ENCODE measurements around the gene AZI2.
A peak's percentile ranks its signal among the peaks of the same experiment; 100 is the strongest.

Gene AZI2

GRCh38 chr3:28300345-28300962 is 48.2 kb downstream of the AZI2 start:
- DNase-seq, result no peak

- DNase-seq, result no peak
These were observed 48.9 kb downstream of the AZI2 start for GRCh38 chr3:28299705-28300104.

GRCh38 chr3:28295898-28296490 is 52.6 kb downstream of the AZI2 start:
- DNase-seq, result no peak

GRCh38 chr3:28294667-28295413 is 53.8 kb downstream of the AZI2 start:
- no peak for DNase-seq

GRCh38 chr3:28292622-28293021 is 56.0 kb downstream of the AZI2 start:
- no peak for DNase-seq

- DNase-seq, result no peak
These were observed 57.0 kb downstream of the AZI2 start for GRCh38 chr3:28291577-28291976.

- DNase-seq, result no peak
These were observed 57.7 kb downstream of the AZI2 start for GRCh38 chr3:28290863-28291300.

GRCh38 chr3:28287046-28287445 is 61.6 kb downstream of the AZI2 start:
- DNase-seq, result no peak

- DNase-seq, result peak; percentile 2
These were observed 62.0 kb downstream of the AZI2 start for GRCh38 chr3:28286595-28286994.

GRCh38 chr3:28280781-28281180 is 67.8 kb downstream of the AZI2 start:
- DNase-seq, result no peak

GRCh38 chr3:28279770-28280169 is 68.9 kb downstream of the AZI2 start:
- no peak for DNase-seq

GRCh38 chr3:28278918-28279317 is 69.7 kb downstream of the AZI2 start:
- DNase-seq, result no peak

- no peak for DNase-seq
These were observed 74.8 kb downstream of the AZI2 start for GRCh38 chr3:28273837-28274236.

Data from NCI-H748 treated with DMSO at 0.1 percent for 48 hours (cell line).